PC-3 (cell line): ENCODE data around the gene KIF18B. TPM values are rescaled to one million over a fixed set of nuclear protein-coding genes. Genes with fewer than 3 reads are reported as not detected.

Experiments
- ATAC-seq: fragments of 200-7000 bp; cut with Tn5 transposase; 2 replicates; pipeline ENCODE4 v1.9.1; 2020; ENCODE audit warnings: mild to moderate bottlenecking, moderate library complexity
- BruUV-seq: library from RNA; stranded (reverse); fragments of 400-500 nt; replicated peaks from 2 replicates; lab custom pipeline; 2021; lab: Mats Ljungman, UMichigan
- CTCF ChIA-PET: fragments of 300-600 bp; sonication (Branson Sonifier 250); formaldehyde crosslinking; loops from one replicate; lab custom pipeline; 2022; ENCODE audit warnings: antibody characterized with exemption; lab: Charles Lee
- POLR2A ChIA-PET: fragments of 300-600 bp; sonication (Branson Sonifier 250); formaldehyde crosslinking; loops from one replicate; lab custom pipeline; 2022; ENCODE audit warnings: antibody characterized with exemption; ENCODE audit not compliant: unreplicated experiment; lab: Charles Lee
- DNase-seq: peaks from one replicate; pipeline ENCODE4 v3.0.0-alpha.2; 2015
- H2AFZ ChIP-seq: fragments of 300-600 bp; sonication (generic); 2 replicates; pipeline ENCODE4 v1.6.0; 2016; ENCODE audit warnings: antibody characterized with exemption, low read length
- H3F3A ChIP-seq: fragments of 300-600 bp; sonication (generic); one replicate; pipeline ENCODE4 v1.6.0; 2017; ENCODE audit warnings: antibody characterized with exemption, low read length, control low read depth, mild to moderate bottlenecking; ENCODE audit not compliant: unreplicated experiment
- H3K27ac ChIP-seq: fragments of 300-600 bp; sonication (generic); 2 replicates; pipeline ENCODE4 v1.5.1; 2016; ENCODE audit warnings: mild to moderate bottlenecking, low read length
- H3K27me3 ChIP-seq: fragments of 300-600 bp; sonication (generic); 2 replicates; pipeline ENCODE4 v1.6.1; 2016; ENCODE audit warnings: low read length, mixed read lengths
- H3K36me3 ChIP-seq: fragments of 300-600 bp; sonication (generic); 2 replicates; pipeline ENCODE4 v1.6.1; 2016; ENCODE audit warnings: low read depth, mixed run types, low read length, mixed read lengths
- H3K4me1 ChIP-seq: fragments of 300-600 bp; sonication (generic); 2 replicates; pipeline ENCODE4 v1.5.1; 2016; ENCODE audit warnings: low read length; ENCODE audit not compliant: insufficient read depth
- H3K4me2 ChIP-seq: fragments of 300-600 bp; sonication (generic); 2 replicates; pipeline ENCODE4 v1.6.0; 2016; ENCODE audit warnings: low read length
- H3K4me3 ChIP-seq: fragments of 300-600 bp; sonication (generic); 2 replicates; pipeline ENCODE4 v1.5.1; 2016; ENCODE audit warnings: mild to moderate bottlenecking, low read length, mixed read lengths
- H3K79me2 ChIP-seq: fragments of 300-600 bp; sonication (generic); 2 replicates; pipeline ENCODE4 v1.6.1; 2017; ENCODE audit warnings: low read length, mixed read lengths
- H3K9ac ChIP-seq: fragments of 300-600 bp; sonication (generic); 2 replicates; pipeline ENCODE4 v1.6.0; 2016; ENCODE audit warnings: mild to moderate bottlenecking, low read length
- H3K9me2 ChIP-seq: fragments of 300-600 bp; sonication (generic); replicated peaks from 2 replicates; pipeline ENCODE4 v1.6.1; 2016; ENCODE audit warnings: mixed run types, low read length, mixed read lengths
- H3K9me3 ChIP-seq: fragments of 300-600 bp; sonication (generic); 2 replicates; pipeline ENCODE4 v1.6.1; 2016; ENCODE audit warnings: low read length, mixed read lengths
- H4K20me1 ChIP-seq: fragments of 300-600 bp; sonication (generic); 2 replicates; pipeline ENCODE4 v1.6.1; 2016; ENCODE audit warnings: low read length, mixed read lengths
- EZH2 ChIP-seq: fragments of 300-600 bp; sonication (generic); IDR thresholded peaks from one replicate; pipeline ENCODE4 v1.6.1; 2017; ENCODE audit warnings: antibody characterized with exemption, mild to moderate bottlenecking, low read length; ENCODE audit not compliant: unreplicated experiment
- EZH2phosphoT487 ChIP-seq: fragments of 300-600 bp; sonication (generic); IDR thresholded peaks from 2 replicates; pipeline ENCODE4 v1.6.1; 2018; ENCODE audit warnings: mild to moderate bottlenecking, antibody characterized with exemption, low read length, borderline replicate concordance
- intact Hi-C: fragments of 100-400 bp; cut with micrococcal nuclease; formaldehyde crosslinking; loops from 2 replicates; pipeline ENCODE4 v1.9.0; 2023
- total RNA-seq: library from RNA; depleted of rRNA; stranded (reverse); fragments of >200 nt; gene quantifications from 2 replicates; pipeline ENCODE4 v1.2.3, GENCODE V29; 2014
- TF ChIP-seq, protein P1 (sequence below): fragments of 300-600 bp; sonication (generic); conservative IDR thresholded peaks from 2 replicates; pipeline ENCODE4 v1.5.1; 2017; ENCODE audit warnings: antibody characterized with exemption, low read depth, mild to moderate bottlenecking, low read length

KIF18B gene
- total RNA-seq, 1 experiment from 2014 or later = 25.0 TPM

DNA sequence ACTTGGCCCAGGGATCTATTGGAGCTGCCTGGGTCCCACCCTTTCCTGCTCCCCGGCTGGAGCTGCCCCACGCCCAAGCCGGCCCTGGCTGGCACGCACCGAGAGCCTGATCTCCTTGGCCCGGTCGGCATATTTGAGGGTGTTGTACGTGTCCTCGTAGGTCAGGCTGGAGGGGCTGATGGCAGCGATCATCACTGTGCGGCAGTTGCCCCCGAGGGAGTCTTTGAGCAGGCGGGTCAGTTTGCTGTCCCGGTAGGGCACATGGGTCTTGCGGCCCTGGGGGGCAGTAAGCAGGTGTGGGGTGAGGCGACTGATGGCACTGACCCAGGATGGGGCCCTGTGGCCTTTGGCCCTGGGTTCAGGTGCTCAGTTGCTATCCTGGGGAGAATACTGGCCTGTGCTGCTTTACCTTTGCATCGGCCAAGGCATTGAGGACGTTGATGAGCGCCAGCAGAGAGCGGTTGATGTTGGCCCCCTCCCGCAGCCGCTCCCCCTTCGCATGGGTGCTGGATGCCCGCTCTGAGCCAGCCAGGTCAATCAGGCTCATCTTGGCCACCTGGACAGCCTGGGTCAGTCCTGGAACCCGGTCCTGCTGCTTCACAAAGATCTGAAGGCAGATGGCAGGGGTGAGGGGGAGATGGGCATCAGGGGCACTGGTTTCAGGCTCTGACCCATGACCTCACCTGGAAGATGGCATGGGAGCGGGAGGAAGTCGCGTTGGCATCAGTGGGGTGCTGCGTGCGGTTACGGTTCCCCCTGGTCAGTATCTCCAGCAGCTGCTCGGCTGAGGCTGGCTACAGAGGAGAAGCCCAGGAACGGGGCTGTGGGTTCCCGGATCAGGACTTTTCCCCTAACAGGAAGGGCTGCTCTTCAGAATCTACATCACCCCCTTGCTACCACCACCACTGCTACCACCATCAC, 13.5 kb downstream of the KIF18B start:
- Histone ChIP-seq H3K36me3 (peaks cover 87% of the 10 kb centered on the region), H3K9ac (no peak overlapping the region), H3K4me3 (no peak overlapping the region), H3K27ac (no peak overlapping the region), H3K27me3 (no peaks in the 10 kb centered on the region), H4K20me1 (peaks cover 10% of the 10 kb centered on the region; the same call in 1 of the 2 replicates), H3K9me2 (no peaks in the 10 kb centered on the region), H3K4me2 (no peak overlapping the region), H3K79me2 (peaks cover 30% of the 10 kb centered on the region), H3K9me3 (no peaks in the 10 kb centered on the region), H3F3A (no peaks in the 10 kb centered on the region), H2AFZ (no peak overlapping the region), H3K4me1 (no peaks in the 10 kb centered on the region)
- ChIA-PET CTCF (interaction anchor here (0.7 kb wide), 1 partner anchor 127 kb away, joined by 4 read pairs; the partner anchor contains the start of gene NMT1), POLR2A (no interaction called here)
- BruUV-seq = no TSS peak
- no peak for ATAC-seq
- TF ChIP-seq EZH2phosphoT487 (no peak), EZH2 (no peak)
- TF ChIP-seq, protein P1, sequence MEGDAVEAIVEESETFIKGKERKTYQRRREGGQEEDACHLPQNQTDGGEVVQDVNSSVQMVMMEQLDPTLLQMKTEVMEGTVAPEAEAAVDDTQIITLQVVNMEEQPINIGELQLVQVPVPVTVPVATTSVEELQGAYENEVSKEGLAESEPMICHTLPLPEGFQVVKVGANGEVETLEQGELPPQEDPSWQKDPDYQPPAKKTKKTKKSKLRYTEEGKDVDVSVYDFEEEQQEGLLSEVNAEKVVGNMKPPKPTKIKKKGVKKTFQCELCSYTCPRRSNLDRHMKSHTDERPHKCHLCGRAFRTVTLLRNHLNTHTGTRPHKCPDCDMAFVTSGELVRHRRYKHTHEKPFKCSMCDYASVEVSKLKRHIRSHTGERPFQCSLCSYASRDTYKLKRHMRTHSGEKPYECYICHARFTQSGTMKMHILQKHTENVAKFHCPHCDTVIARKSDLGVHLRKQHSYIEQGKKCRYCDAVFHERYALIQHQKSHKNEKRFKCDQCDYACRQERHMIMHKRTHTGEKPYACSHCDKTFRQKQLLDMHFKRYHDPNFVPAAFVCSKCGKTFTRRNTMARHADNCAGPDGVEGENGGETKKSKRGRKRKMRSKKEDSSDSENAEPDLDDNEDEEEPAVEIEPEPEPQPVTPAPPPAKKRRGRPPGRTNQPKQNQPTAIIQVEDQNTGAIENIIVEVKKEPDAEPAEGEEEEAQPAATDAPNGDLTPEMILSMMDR = no peak
- intact Hi-C loops = no loop called here
- no peak for DNase-seq

DNA sequence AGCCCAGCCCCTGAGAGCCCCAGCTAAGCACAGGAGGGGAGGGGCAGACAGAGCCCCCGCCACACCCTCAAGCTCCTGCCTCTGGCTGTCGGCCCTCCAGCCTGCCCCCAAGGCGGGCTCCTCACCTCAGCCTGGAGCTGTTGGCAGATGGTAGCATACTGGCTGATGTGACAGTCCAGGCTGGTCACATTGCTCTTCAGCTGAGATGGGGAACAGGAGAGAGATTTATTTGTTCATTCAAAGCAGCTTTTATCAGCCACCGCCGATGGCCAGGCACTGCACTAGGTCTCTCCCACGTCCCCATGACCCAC, 14.8 kb downstream of the KIF18B start:
- Histone ChIP-seq H3K4me3 (no peak overlapping the region), H3K79me2 (peaks cover 17% of the 10 kb centered on the region), H3F3A (no peaks in the 10 kb centered on the region), H2AFZ (no peak overlapping the region), H3K27ac (no peak overlapping the region), H3K36me3 (peaks cover 93% of the 10 kb centered on the region), H3K4me1 (no peaks in the 10 kb centered on the region), H3K9me2 (no peaks in the 10 kb centered on the region), H3K4me2 (no peak overlapping the region), H4K20me1 (peaks cover 10% of the 10 kb centered on the region; the same call in 1 of the 2 replicates), H3K27me3 (no peaks in the 10 kb centered on the region), H3K9me3 (no peaks in the 10 kb centered on the region), H3K9ac (no peak overlapping the region)
- TF ChIP-seq EZH2 = no peak
- TF ChIP-seq, protein P1 = no peak
- TF ChIP-seq EZH2phosphoT487 = no peak
- CTCF ChIA-PET = no interaction called here
- POLR2A ChIA-PET = no interaction called here
- ATAC-seq = no peak
- no TSS peak for BruUV-seq
- intact Hi-C loops = no loop called here
- DNase-seq = no peak
